ENCODE data around the gene SEC61B. TPM values are rescaled to one million over a fixed set of nuclear protein-coding genes. Genes with fewer than 3 reads are reported as not detected.
"Not testable (repeated sequence)": the region's sequence is repeated elsewhere in the genome, so short reads cannot be mapped to it uniquely, and the experiment has no call there.

SEC61B gene
- total RNA-seq, 1 donor from 2014 or later: 160 TPM

DNA sequence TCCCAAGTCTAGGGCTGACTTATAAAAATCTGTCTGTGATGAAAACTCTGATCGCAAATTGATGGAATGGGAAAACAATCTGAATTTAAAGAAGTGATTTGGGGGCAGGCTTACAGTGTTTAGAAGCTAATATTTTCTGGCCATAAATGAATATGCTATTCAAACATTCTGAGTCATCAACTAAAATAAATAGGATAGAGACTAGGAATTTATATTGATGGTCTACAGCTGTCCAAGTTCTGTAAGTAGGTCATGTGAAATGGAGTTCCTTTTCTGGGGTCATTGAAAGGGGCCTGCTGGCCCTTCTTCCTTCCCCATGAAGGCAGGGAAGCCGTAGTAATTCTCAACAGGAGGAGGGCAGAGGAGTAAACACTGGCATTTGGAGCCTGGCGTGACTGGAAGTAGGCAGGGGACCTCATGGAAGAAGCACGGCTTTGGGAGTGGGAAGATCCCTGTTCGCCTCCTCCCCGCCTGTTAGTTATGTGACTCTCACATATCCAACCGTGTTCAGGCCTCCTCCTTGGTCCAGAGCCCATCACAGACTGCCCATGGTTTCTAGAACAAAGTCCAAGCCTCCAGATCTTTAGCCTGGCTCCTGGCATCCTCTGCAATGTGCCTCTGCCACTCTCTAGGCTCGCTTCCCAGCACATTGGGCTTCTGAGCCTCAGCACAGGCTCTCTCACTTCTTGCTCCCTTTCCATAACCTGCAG lies 32.0 kb upstream of the SEC61B start:
- intact Hi-C loops (cut with micrococcal nuclease): loop anchor here (10.0 kb wide), 2 partner anchors 825 to 1025 kb away; no protein-coding TSS in a partner anchor

DNA sequence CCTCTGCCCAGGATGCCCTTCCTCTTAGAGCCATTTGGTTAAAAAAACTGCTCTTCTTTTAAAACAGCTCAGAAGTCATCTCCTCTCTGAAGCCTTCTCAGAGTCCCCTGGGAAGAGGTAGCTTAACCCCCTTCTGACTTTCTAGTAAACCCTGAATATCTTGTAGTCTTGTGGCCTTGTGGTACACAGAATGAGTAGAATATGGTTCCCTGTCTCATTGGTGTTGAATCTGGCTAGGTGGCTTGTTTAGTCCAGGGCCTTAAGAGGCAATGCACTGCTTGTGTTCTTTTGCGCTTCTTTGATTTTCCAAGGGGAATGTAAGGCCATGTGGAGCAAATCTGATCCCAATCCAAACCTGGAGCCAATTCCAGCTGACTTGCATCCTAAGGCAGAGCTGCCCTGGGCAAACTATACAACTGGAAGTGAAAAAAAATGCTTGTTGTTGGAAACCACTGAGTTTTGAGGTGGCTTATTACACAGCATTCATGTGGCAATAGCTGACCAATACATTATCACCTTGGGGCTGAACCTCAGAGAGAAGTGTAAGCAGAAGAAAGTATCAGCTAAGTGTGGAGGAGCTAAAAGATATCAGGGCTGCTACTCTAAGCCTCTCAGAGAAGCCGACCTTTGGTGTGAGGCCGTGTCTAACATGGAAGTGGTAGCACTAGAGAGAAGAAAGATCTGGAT lies 31.3 kb upstream of the SEC61B start:
- intact Hi-C loops (cut with micrococcal nuclease): no loop called here

DNA sequence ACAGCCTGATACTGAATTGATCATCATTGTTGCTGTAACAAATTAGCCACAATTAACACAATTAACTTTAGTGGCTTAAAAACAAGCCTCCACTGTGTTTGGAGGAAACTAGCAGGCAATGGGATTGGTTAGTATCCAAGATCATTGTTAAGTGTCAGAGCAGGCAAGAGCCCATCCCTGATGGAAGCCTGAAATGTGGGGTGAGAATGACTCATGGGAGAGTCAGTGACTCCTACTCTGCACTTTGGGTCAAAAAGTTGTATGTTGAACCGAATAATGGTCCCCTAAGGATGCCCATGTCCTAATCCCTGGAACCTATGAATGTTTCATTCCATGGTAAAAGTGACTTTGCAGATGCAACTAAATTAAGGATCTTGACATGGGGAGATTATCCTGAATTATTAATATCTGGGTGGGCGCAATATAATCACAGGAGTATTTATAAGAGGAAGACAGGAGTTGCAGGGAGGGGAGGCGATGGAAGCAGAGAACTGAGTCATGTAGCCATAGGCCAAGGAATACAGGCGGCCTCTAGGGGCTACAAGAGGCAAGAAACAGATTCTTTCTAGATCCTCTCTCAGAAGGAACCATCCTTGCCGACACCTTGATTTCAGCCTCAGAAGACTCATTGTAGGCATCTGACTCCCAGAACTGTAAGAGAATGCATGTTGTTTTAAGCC lies 29.2 kb upstream of the SEC61B start:
- intact Hi-C loops (cut with micrococcal nuclease): no loop called here

DNA sequence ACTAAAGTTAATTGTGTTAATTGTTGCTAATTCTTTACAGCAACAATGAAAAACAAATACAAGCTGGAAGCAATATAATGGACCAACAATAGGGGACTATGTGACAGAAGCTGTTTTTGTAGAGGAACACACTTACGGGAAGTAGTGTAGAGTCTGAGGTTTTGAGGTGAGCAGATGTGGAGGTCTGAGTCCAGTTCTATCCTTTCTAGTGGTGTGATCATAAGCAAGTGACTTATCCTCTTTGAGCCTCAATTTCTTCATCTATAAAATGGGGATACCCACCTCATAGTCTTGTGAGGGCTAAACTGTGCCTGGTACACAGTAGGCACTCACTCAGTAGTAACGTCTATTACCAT lies 28.6 kb upstream of the SEC61B start:
- intact Hi-C loops (cut with micrococcal nuclease): no loop called here

DNA sequence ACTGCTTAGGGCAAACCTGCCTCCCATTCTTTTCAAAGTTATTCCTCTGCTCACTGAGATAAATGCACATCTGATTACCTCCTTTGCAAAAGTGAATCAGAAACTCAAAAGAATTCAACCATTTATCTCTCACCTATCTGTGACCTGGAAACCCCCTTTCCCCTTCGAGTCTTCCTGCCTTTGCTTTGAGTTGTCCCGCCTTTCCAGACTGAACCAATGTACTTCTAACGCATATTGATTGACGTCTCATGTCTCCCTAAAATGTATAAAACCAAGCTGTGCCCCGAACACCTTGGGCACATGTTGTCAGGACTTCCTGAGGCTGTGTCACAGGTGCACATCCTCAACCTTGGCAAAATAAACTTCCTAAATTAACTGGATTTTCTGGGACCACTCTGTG lies 25.6 kb upstream of the SEC61B start:
- intact Hi-C loops (cut with micrococcal nuclease): not testable (repeated sequence)

DNA sequence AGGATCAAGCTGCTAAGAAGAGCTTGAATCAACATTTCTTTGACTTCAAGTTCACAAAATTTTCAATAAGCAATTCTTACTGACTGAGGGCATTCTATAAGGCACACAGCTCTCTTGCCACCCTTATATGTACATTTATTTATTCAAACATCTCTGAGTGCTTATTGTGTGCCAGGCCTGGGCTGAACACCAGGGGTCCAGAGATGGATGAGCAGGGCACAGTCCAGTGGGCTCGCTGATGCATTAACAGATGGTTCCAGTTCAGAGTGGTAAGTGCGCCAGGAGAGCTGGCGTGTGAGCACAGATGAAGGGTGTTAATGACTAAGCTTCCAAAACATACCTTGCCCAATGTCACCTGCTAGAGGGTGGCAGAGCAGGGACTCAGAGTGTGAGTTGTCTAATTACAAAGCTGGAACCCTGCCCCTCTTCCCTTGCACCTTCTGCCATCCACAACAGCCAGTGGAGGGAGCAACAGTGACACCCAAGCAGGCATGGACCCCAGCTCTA lies 24.9 kb upstream of the SEC61B start:
- intact Hi-C loops (cut with micrococcal nuclease): no loop called here

DNA sequence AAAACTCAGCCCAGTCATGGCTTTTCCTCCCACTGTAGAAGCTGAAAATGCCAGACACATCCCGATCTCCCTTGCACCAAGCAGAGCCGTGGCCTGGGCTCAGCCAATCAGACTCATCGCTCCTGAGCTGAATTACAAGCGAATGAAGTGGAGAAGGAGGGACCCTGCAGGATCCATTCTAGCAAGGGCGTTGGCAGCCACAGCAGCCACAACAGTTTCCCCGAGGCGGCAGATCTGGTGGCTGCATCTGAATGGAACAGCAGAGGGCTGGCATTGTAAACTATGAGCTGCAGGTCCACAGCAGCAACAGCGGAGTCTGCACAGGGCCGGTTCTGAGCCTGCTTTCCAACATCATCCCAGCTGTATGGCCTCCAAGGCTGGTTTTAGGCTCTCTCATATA lies 24.1 kb upstream of the SEC61B start:
- intact Hi-C loops (cut with micrococcal nuclease): no loop called here

DNA sequence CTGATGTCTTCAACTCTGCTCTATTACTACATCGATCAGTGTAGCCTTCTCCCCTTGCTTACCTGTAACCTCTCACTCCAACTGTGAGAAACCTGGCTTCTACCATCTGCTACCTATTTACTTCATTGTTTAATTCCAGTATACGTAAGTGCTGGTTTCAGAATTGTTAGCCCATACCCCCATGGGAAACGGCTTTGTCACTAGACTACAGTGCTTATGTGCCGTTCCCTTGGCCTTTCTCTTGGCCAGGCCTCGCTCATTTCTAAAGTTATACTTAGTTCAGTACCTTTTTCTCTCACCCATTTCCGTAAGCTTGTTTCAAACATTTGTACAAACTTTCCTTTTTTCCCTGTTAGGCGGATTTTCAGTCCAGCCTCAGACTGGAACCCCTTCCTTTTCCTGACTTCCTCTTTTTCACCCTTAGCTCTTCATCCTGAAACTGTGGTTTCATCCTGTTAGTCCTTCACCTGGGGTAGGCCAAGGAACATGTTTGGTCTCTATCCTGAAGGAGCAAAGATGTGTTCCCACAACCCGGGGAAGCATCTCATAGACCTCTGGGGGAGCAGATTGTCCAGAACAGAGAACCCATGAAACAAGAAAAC lies 22.0 kb upstream of the SEC61B start:
- intact Hi-C loops (cut with micrococcal nuclease): no loop called here

DNA sequence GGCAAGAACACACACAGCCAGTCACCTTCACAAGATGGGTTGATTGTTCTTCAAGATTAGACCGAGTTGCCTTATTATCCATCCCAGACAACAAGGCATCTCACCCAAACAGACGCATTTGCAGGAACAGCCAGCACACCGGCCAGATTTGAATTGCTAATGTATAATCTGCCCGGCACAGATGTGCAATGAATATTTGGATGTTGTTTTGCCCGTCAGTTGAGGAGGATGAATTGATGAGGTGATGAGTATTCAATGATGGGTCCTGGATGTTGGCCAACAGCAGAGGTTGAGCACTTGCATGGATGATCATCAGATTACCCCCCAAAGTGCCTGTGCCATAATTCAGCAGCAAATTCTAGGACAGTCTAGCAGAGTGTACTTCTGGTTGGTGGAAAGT lies 20.5 kb upstream of the SEC61B start:
- intact Hi-C loops (cut with micrococcal nuclease): no loop called here

DNA sequence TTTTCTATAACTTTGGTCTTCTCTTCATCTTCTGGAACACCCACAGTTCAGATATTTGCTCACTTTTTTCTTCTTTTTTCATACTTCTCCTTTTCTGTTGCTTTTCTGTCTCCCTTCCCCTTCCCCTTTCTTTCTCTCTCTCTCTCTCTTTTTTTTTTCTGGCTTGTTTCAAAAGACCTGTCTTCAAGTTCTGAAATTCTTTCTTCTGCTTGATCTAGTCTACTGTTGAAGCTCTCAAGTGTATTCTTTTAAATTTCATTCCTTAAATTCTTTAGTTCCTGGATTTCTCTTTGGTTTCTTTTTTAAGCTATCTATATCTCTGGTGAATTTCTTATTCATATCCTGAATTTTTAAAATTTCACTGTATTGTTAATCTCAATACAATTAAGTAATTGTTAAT lies 11.5 kb upstream of the SEC61B start:
- intact Hi-C loops (cut with micrococcal nuclease): no loop called here

DNA sequence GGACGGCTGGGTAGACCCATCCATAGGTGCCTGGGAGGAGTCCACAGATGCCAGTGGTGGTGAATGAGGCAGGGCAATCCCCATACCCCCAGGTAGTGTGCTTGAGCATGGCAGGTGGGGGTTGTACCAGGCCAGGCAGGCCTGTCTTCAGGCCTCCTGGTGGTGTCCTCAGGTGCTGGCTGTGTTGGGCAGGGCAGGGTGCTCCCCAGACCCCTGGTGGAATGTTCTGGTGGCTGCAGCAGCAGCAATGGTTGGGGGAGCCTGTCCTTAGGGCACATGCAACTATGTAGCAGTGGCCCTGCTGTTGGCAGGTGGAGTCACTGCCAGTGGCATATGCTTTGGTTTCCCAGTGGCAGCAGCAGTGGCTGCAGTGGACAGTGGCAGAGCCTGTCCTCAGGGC lies 10.3 kb upstream of the SEC61B start:
- intact Hi-C loops (cut with micrococcal nuclease): no loop called here

DNA sequence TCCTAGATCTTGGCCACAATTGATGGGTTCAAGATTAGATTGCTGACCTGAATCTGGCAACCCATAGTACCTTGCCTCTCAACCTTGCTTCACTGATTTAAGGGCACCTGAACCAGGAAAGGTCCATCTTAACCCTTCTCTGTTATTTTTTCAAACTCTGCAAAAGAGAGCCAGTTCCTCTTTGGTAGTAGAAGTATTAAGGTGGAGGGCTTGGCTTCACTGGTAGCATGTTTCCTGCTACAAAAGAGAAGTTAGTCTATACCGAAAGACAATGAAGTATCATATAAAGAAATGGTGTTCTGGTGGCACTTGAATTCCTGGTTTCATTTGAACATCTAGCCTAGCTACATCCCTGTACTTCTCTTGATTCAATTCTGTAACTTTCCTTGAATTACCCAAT lies 8.9 kb upstream of the SEC61B start:
- intact Hi-C loops (cut with micrococcal nuclease): no loop called here

DNA sequence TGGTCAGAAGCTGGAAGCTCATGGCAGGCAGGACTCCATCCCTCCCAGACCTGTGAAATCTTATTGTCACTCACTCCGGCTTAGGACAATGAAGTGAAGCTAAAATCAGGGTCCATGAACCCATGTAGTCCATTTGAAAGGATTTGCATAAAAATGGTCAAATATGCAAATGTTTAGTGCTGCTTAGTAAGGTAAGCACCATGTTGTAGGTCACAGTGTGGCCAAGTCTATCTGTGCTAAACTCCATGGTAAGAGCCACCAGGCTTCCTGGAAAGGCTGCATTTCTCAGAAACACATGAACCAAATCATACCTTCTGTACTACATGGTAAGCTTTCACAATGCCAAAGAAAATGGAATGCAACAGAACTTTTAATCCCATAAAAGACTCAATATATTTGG lies 6.0 kb upstream of the SEC61B start:
- intact Hi-C loops (cut with micrococcal nuclease): no loop called here

DNA sequence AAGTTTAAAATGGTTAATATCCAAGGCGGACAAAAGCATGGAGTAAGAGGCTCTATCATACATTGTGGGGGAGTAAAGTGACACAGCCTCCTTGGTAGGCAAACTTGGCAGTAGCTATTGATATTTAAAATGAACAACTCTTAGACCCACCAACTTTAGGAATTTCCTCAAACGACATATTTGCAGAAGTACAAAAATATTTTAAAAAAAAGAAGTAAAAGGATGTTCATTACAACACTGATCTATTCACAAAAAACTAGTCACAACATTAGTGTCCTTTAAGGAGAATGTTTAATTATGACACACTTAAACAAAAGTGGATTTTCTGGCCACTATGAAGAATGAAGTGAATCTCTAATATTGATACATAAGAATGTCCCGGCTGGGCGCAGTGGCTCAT lies 2.1 kb upstream of the SEC61B start:
- intact Hi-C loops (cut with micrococcal nuclease): loop anchor here (5.0 kb wide), 2 partner anchors 58 to 963 kb away; partner anchors contain the start of gene TBC1D2

DNA sequence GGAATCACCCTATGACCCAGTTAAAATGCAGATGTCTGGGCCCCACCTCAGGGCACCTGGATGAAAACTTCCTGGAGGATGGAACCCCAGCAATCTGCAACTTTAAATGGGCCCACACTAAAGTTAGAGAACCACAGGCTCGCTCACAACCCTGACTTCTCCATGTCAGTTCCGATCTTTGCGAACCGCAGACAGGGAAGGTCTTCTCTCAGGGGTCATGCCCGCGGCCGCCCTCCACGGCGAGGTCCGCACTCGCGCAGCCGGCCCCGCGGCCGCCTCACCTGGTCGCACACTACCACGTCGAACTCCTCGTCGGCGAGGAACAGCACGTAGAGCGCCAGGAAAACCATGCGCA lies 839 bp upstream of the SEC61B start:
- intact Hi-C loops (cut with micrococcal nuclease): loop anchor here (5.0 kb wide), 2 partner anchors 59 to 964 kb away; partner anchors contain the start of gene TBC1D2

DNA sequence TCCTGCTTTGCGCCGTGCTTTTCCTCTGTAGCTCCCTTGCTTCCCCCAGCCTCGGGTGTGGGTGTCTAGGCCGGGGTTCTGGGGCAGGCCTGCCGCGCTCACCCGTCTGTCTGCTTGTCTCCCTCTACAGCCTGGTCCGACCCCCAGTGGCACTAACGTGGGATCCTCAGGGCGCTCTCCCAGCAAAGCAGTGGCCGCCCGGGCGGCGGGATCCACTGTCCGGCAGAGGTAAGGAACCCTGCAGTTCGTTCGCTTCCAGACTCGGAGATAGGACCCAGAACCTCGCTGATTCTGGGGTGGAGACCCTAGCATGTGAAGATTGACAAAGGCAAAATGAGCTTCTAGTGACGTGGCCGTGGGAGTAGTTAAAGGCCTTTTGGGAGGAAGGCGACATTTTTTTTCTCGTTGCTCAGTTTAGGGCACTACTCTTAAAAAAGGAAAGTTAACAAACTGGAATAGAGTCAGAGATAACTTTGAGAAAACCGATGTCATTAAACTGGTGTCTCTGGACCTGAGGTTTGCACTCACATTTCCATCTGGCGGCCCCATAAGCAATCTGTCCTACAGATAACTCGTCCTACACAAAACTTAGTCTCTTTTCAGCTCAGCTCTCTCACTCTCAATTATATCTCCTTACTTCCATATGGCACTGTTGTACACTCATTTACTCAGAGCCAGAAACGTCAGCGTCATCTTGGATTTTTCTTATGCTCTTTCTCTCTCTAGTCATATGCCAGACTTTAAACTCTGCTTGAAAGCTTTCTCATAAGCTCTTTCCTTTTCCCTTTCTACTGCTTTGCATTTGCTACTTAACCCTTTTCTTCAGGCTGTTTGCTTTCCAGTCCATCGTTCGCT lies 561 bp downstream of the SEC61B start:
- intact Hi-C loops (cut with micrococcal nuclease): loop anchor here (1.0 to 5.0 kb wide), 9 partner anchors 32 to 1130 kb away; partner anchors contain the start of genes INVS, STX17, TBC1D2 and TEX10

DNA sequence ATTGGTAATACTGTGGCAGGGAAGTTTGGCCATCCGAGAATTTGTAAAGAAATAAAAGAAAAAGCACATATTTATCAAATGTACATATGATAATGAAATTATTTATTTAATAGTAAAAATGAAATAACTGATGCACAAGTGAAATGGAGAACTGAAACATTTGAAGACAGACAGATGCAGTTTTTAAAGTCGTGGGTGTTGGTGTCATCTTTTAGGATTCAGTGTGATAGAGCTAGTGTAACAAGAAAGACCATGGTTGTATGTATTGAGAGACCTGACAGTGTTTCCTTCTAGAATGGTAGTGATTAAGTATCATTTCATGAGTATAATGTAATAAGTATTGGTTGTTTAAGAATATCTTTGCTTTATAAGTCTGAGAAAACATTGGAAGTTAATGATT lies 2.4 kb downstream of the SEC61B start:
- intact Hi-C loops (cut with micrococcal nuclease): loop anchor here (5.0 kb wide), 2 partner anchors 62 to 967 kb away; partner anchors contain the start of gene TBC1D2

DNA sequence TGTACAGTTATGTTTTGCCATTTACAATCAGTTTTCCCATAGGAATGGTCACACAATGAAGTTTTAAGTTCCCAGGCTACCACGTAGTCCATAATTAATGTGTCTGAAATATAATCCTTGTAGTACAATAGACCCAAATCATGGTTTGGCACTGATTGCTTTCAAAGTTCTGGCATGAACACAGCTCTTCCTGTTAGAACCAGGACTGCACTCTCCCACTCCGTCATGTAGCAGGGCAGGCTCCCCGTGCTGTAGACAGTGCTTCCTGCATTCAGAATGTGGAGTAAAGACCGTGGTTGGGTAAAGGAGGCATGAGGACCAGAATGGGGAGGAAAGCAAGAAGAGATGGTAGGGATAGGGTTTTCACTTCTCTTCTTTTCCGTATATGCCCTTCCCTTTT lies 4.0 kb downstream of the SEC61B start:
- intact Hi-C loops (cut with micrococcal nuclease): no loop called here

DNA sequence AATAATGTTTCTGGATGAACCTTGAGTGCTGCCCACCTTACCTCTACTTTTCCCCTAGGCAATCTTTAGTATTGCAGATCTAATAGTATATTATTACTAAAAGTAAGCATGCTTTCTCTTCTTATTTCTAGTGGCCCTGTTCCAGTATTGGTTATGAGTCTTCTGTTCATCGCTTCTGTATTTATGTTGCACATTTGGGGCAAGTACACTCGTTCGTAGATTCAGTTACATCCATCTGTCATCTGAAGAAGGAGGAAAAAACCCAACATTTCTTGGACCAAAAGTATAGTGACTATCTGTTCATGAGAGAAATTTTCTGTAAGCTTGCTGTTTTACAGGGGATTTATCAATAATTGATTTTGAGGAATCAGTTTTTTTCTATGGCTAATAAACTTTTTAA lies 8.1 kb downstream of the SEC61B start:
- intact Hi-C loops (cut with micrococcal nuclease): no loop called here

DNA sequence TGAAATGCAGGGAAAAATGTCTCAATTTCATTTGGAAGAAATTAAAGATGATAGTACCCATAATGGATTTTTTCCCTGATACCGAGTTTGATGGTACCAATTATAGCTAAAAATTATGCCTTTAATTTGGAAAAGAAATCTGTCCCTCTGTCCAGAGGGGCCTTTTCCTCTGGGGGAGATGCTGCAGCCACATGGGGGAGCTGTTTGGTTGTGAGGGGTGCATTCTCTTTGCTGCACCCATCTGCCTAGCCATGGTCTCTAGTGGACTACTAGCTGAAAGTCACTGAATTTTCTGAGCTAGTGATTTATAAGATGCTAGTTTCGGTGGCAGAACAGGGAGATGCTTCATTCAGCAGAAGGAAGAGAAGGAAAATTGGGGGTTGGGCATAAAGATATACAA lies 9.6 kb downstream of the SEC61B start:
- intact Hi-C loops (cut with micrococcal nuclease): no loop called here

DNA sequence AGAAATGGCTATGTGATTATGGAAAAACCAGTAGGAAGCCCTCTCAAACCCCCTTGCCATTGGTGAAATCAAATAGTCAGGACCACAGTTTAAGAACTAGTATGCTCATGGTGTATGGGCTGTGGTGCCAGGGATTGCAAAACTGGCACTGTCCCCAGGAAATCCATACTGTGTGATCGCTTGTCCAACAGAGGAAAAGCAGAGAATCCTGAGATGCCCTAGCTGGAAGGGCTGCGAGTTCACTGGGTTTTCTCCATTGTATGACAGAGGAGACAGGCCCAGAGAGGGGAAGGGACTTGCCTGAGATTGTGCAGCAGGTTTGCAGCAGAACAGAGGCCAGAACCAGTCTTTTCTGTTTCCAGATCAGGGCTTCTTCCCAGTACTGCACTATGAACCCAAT lies 12.5 kb downstream of the SEC61B start:
- intact Hi-C loops (cut with micrococcal nuclease): no loop called here

Data from T-helper 2 cell treated with Interferon-gamma antibody and Interleukin-4, amounts not matched to agents 100 ng/mL and 5 ng/mL, for 36 hours (primary cell).